H1 (cell line): Measurements from ENCODE around the gene UHMK1. TPM values are rescaled to one million over a fixed set of nuclear protein-coding genes. Genes with fewer than 3 reads are reported as not detected.

Experiments used
- CTCF ChIA-PET: fragments of 300-600 bp; sonication (Branson Sonifier 250); formaldehyde crosslinking; loops from one replicate; lab custom pipeline; 2021; ENCODE audit not compliant: partially characterized antibody; lab: Charles Lee
- POLR2A ChIA-PET: fragments of 300-600 bp; sonication (Branson Sonifier 250); formaldehyde crosslinking; loops from one replicate; lab custom pipeline; 2021; ENCODE audit warnings: inconsistent platforms; ENCODE audit not compliant: partially characterized antibody; lab: Charles Lee
- DNase-seq, 2 experiments: peaks; one replicate each; pipeline versions ENCODE4 v3.0.0 to v3.0.0-alpha.2; 2010 to 2022; ENCODE audit warnings: low spot score in 2 of 2, low read depth in 1 of 2, mixed read lengths in 1 of 2
- FAIRE-seq: peaks from 2 replicates; lab custom pipeline; 2011; peaks lifted over from hg19 to GRCh38; lab: Jason Lieb, UNC
- H2AFZ ChIP-seq: 2 replicates; pipeline ENCODE4 v1.8.1; 2012; ENCODE audit warnings: low read length, inconsistent platforms
- H2AK5ac ChIP-seq: 2 replicates; pipeline ENCODE4 v1.6.1; 2013; ENCODE audit warnings: low read depth, low read length
- H2BK120ac ChIP-seq: replicated peaks from 2 replicates; pipeline ENCODE3; 2013; ENCODE audit warnings: low read depth, low read length, inconsistent platforms
- H2BK12ac ChIP-seq: 2 replicates; pipeline ENCODE4 v1.6.1; 2013; ENCODE audit warnings: low read depth, low read length
- H2BK15ac ChIP-seq: 2 replicates; pipeline ENCODE4 v1.6.1; 2013; ENCODE audit warnings: low read length
- H2BK20ac ChIP-seq: 2 replicates; pipeline ENCODE4 v1.6.1; 2013; ENCODE audit warnings: low read length
- H2BK5ac ChIP-seq: 2 replicates; pipeline ENCODE4 v1.6.1; 2013; ENCODE audit warnings: low read depth, low read length
- H3K14ac ChIP-seq: 2 replicates; pipeline ENCODE4 v1.6.1; 2013; ENCODE audit warnings: inconsistent platforms; ENCODE audit not compliant: insufficient read length
- H3K18ac ChIP-seq: 2 replicates; pipeline ENCODE4 v1.6.1; 2013; ENCODE audit warnings: low read length; ENCODE audit errors: extremely low read depth
- H3K23ac ChIP-seq: 2 replicates; pipeline ENCODE4 v1.6.1; 2013; ENCODE audit warnings: inconsistent platforms; ENCODE audit not compliant: insufficient read length
- H3K23me2 ChIP-seq: 2 replicates; pipeline ENCODE4 v1.6.1; 2013; ENCODE audit warnings: low read depth, low read length
- H3K27ac ChIP-seq: 2 replicates; pipeline ENCODE4 v1.6.1; 2011; ENCODE audit warnings: low read depth, low read length, inconsistent platforms
- H3K27me3 ChIP-seq, 4 experiments: replicated peaks in 1 of 4; 1 replicate in 1 of 4; 2 replicates in 3 of 4; pipeline versions ENCODE4 v1.6.1 to v1.8.1; 2011 to 2013; ENCODE audit warnings: low read length in 3 of 4, mild to moderate bottlenecking in 3 of 4, inconsistent platforms in 2 of 4, mixed read lengths in 2 of 4, moderate library complexity in 1 of 4; ENCODE audit not compliant: control insufficient read depth in 3 of 4, insufficient read depth in 3 of 4; ENCODE audit errors: extremely low read depth in 1 of 4
- H3K36me3 ChIP-seq, 4 experiments: 2 replicates each; pipeline versions ENCODE4 v1.6.1 to v1.8.1; 2011 to 2013; ENCODE audit warnings: mild to moderate bottlenecking in 4 of 4, low read length in 3 of 4, moderate library complexity in 2 of 4, control low read depth in 1 of 4, inconsistent platforms in 1 of 4; ENCODE audit not compliant: insufficient read depth in 4 of 4, control insufficient read depth in 2 of 4
- H3K4ac ChIP-seq: replicated peaks from 2 replicates; pipeline ENCODE3; 2013; ENCODE audit warnings: low read length, low read depth, mixed read lengths, inconsistent platforms; ENCODE audit not compliant: insufficient read length
- H3K4me1 ChIP-seq, 4 experiments: replicated peaks in 1 of 4; 1 replicate in 1 of 4; 2 replicates in 3 of 4; pipeline versions ENCODE4 v1.6.1 to v1.8.1; 2011 to 2013; ENCODE audit warnings: low read length in 3 of 4, inconsistent platforms in 2 of 4, mixed read lengths in 1 of 4; ENCODE audit not compliant: insufficient read depth in 4 of 4, control insufficient read depth in 3 of 4
- H3K4me2 ChIP-seq, 2 experiments: 2 replicates each; pipeline versions ENCODE4 v1.6.1 to v1.8.1; 2011 to 2013; ENCODE audit warnings: low read depth in 2 of 2, low read length in 2 of 2, control low read depth in 1 of 2, inconsistent platforms in 1 of 2, mild to moderate bottlenecking in 1 of 2; ENCODE audit not compliant: insufficient read depth in 1 of 2
- H3K4me3 ChIP-seq, 4 experiments: fragments of 200-600, 300-600 bp in 1 of 4; sonication (generic), shearing (Covaris generic), sonication (Bioruptor Twin) in 1 of 4; 2 replicates each; pipeline versions ENCODE4 v1.5.1 to v1.8.1; 2011 to 2016; ENCODE audit warnings: low read length in 4 of 4, low read depth in 3 of 4, control low read depth in 2 of 4, inconsistent platforms in 2 of 4, mild to moderate bottlenecking in 2 of 4, mixed read lengths in 1 of 4, moderate library complexity in 1 of 4; ENCODE audit not compliant: insufficient read depth in 2 of 4; ENCODE audit errors: extremely low read depth in 1 of 4
- H3K56ac ChIP-seq: replicated peaks from 2 replicates; pipeline ENCODE3; 2013; ENCODE audit warnings: low read depth, mild to moderate bottlenecking, mixed read lengths, low read length, inconsistent platforms; ENCODE audit not compliant: insufficient read length
- H3K79me1 ChIP-seq: 2 replicates; pipeline ENCODE4 v1.6.1; 2013; ENCODE audit warnings: low read depth, low read length, control low read depth
- H3K79me2 ChIP-seq, 2 experiments: 2 replicates each; pipeline versions ENCODE4 v1.6.1 to v1.8.1; 2012 to 2013; ENCODE audit warnings: low read length in 2 of 2, mild to moderate bottlenecking in 2 of 2, inconsistent platforms in 1 of 2; ENCODE audit not compliant: insufficient read depth in 2 of 2, control insufficient read depth in 1 of 2
- H3K9ac ChIP-seq, 4 experiments: replicated peaks in 1 of 4; 1 replicate in 1 of 4; 2 replicates in 3 of 4; pipeline versions ENCODE4 v1.6.1 to v1.8.1; 2011 to 2013; ENCODE audit warnings: low read depth in 3 of 4, low read length in 3 of 4, control low read depth in 2 of 4, mild to moderate bottlenecking in 2 of 4, moderate library complexity in 2 of 4, inconsistent platforms in 1 of 4; ENCODE audit errors: extremely low read depth in 1 of 4
- H3K9me3 ChIP-seq, 2 experiments: 2 replicates each; pipeline versions ENCODE4 v1.6.1 to v1.8.1; 2012 to 2013; ENCODE audit warnings: mild to moderate bottlenecking in 2 of 2, moderate library complexity in 2 of 2, control low read depth in 1 of 2, inconsistent platforms in 1 of 2, low read depth in 1 of 2, low read length in 1 of 2, mixed read lengths in 1 of 2; ENCODE audit not compliant: insufficient read depth in 2 of 2
- H4K20me1 ChIP-seq, 2 experiments: replicated peaks in 1 of 2; 2 replicates each; pipeline versions ENCODE3 to v1.8.1; 2011 to 2013; ENCODE audit warnings: inconsistent platforms in 2 of 2, low read length in 2 of 2, mild to moderate bottlenecking in 1 of 2; ENCODE audit not compliant: insufficient read depth in 2 of 2, control insufficient read depth in 1 of 2
- H4K5ac ChIP-seq: 2 replicates; pipeline ENCODE4 v1.6.1; 2013; ENCODE audit warnings: low read length, low read depth, mixed read lengths, inconsistent platforms; ENCODE audit not compliant: insufficient read length
- H4K8ac ChIP-seq: 2 replicates; pipeline ENCODE4 v1.8.0; 2013; ENCODE audit warnings: mild to moderate bottlenecking, moderate library complexity, low read length, inconsistent platforms; ENCODE audit not compliant: insufficient read depth; ENCODE audit errors: extremely low read depth
- H4K91ac ChIP-seq: replicated peaks from 2 replicates; pipeline ENCODE3; 2013; ENCODE audit warnings: low read length, mixed read lengths, inconsistent platforms; ENCODE audit not compliant: insufficient read length
- CBX5 ChIP-seq: fragments of 300-800, 300-1000 bp; sonication (generic); IDR thresholded peaks from 2 replicates; pipeline ENCODE4 v1.7.1; 2016; ENCODE audit warnings: antibody characterized with exemption, low read length, low read depth
- KDM4A ChIP-seq: IDR thresholded peaks from one replicate; pipeline ENCODE4 v1.7.1; 2012; ENCODE audit warnings: low read depth, mild to moderate bottlenecking, moderate library complexity, low read length, inconsistent platforms; ENCODE audit not compliant: severe bottlenecking
- MAX ChIP-seq: IDR thresholded peaks from 2 replicates; pipeline ENCODE4 v1.6.1; 2012; ENCODE audit warnings: inconsistent platforms
- RAD21 ChIP-seq, 2 experiments: IDR thresholded peaks in 1 of 2; conservative IDR thresholded peaks in 1 of 2; 2 replicates each; pipeline ENCODE4 v1.6.1; 2011; ENCODE audit warnings: low read depth in 2 of 2, low read length in 2 of 2, improper control_type of control experiment in 1 of 2, inconsistent platforms in 1 of 2, mild to moderate bottlenecking in 1 of 2, moderate library complexity in 1 of 2
- SAP30 ChIP-seq: fragments of 300-600 bp; sonication (generic); IDR thresholded peaks from 2 replicates; pipeline ENCODE4 v1.7.1; 2012; ENCODE audit warnings: low read length, moderate library complexity, mild to moderate bottlenecking, inconsistent platforms; ENCODE audit not compliant: insufficient read depth, insufficient replicate concordance
- SIRT6 ChIP-seq: IDR thresholded peaks from one replicate; pipeline ENCODE4 v1.7.1; 2012; ENCODE audit warnings: low read length, inconsistent platforms
- SP1 ChIP-seq: IDR thresholded peaks from 2 replicates; pipeline ENCODE4 v1.6.1; 2011; ENCODE audit warnings: low read depth, low read length
- USF2 ChIP-seq: IDR thresholded peaks from 2 replicates; pipeline ENCODE4 v1.6.1; 2011; ENCODE audit warnings: low read length, improper control_type of control experiment
- WGBS, 2 experiments: shearing (Covaris generic) in 1 of 2; methylation state at CpG; one replicate each; pipeline versions ENCODE4 v1.1.6 to v1.1.7; 2013 to 2015; ENCODE audit warnings: low lambda C conversion rate in 2 of 2, mixed read lengths in 2 of 2, inconsistent platforms in 1 of 2, low coverage in 1 of 2, missing lambda C conversion rate in 1 of 2; ENCODE audit not compliant: insufficient replicate concordance in 2 of 2, insufficient coverage in 1 of 2, insufficient read length in 1 of 2; ENCODE audit errors: extremely low coverage in 1 of 2, missing lambda C conversion rate in 1 of 2; 5-methylcytosine and 5-hydroxymethylcytosine counted together
- polyA plus RNA-seq, 7 experiments: library from polyadenylated mRNA; depleted of rRNA in 3 of 7; stranded (reverse) in 5 of 7; unstranded in 2 of 7; fragments of >200 nt in 5 of 7; fragments of 200-250 nt in 2 of 7; gene quantifications; 1 replicate in 5 of 7; 2 replicates in 1 of 7; 4 replicates in 1 of 7; pipeline versions ENCODE4 v1.2.1 to v1.2.3, GENCODE V29; 2011 to 2013; ENCODE audit warnings: missing spikeins in 2 of 7, mixed read lengths in 2 of 7
- total RNA-seq: library from RNA; stranded (reverse); fragmentation: NEBNext Ultra II Directional; extraction: Animal tissue kit (Norgen Biotek cat#: 25700); gene quantifications from 2 replicates; pipeline ENCODE4 v1.2.1, GENCODE V29; 2021

UHMK1 gene
- total and polyA plus RNA-seq, 2 of the 8 experiments (the other 6 are each of a cell fraction or from before 2014, with no cell fraction given), result 4.6 to 16.1 TPM

DNA sequence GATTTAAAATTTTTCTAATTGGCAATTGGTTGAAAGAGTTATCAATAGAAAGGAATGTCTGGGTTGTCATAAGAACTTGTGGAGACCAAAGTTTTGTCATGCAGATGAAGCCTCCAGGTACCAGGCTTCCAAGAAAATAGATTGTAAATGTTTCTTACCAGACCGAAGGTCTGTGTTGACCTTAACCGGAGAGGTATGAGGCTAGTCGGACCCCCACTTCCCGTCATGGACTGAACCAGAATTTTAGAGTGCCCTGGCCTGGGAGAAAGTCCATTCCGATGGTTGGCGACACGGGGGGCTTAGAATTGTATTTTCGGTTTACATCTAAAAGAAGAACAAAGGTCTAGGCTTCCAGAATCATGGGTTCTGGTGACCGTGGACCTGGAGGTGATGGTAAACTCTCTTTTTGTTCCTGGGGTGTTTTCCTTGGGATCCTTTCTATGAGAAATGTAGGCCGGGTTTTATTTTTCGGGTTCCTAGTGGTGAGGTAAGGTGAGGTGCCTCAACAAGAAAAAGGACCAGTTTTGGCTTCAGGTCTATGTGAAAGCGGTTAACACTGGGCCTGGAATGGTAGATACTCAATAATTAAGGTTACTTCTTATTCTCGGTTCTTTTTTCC, 405 bp upstream of the UHMK1 start:
- peaks cover 5% of the 10 kb centered on the region; the same call in 1 of the 2 replicates for H3K23me2 ChIP-seq
- peak overlapping the region; percentile 54; the same call in 1 of the 2 replicates for H3K27ac ChIP-seq
- H2BK20ac ChIP-seq, result no peak overlapping the region
- no peak overlapping the region for H3K14ac ChIP-seq
- peak overlapping the region; percentile 97 for H4K5ac ChIP-seq
- H3K79me2 ChIP-seq, result peaks cover 3 to 33% of the 10 kb centered on the region in 2 experiments
- no peak overlapping the region for H2AK5ac ChIP-seq
- 0 out of 2 replicates have a peak overlapping the region, but pooled peaks have one; percentile 20 for H2BK5ac ChIP-seq
- no peak overlapping the region for H4K8ac ChIP-seq
- H3K4me3 ChIP-seq, result peak overlapping the region; percentile 81 to 98 (median 92)
- WGBS, 2 experiments, result 34% methylated on average over 13 of the region's 13 CpGs; no CpG with 5 or more reads in 1 of the 2 experiments
- H3K79me1 ChIP-seq, result no peaks in the 10 kb centered on the region
- H3K23ac ChIP-seq, result no peak overlapping the region
- H2BK12ac ChIP-seq, result no peak overlapping the region
- ChIA-PET POLR2A (no interaction called here), CTCF (no interaction called here)
- H3K4me1 ChIP-seq, result peaks cover 0 to 2% (median 0%) of the 10 kb centered on the region in 4 experiments; a peak in 3 of 7 replicates
- H3K18ac ChIP-seq, result peak overlapping the region; percentile 78
- H3K4me2 ChIP-seq, result peak overlapping the region; percentile 80 to 85
- peak overlapping the region in 1 of 4 experiments; percentile 56; a peak in 2 of 7 replicates for H3K9ac ChIP-seq
- no peak for DNase-seq
- no peak overlapping the region for H3K4ac ChIP-seq
- H2BK15ac ChIP-seq, result no peak overlapping the region
- peaks cover 2 to 20% (median 16%) of the 10 kb centered on the region in 4 experiments; a peak in 6 of 8 replicates for H3K36me3 ChIP-seq
- H2BK120ac ChIP-seq, result peak overlapping the region; percentile 1
- no peaks in the 10 kb centered on the region for H3K27me3 ChIP-seq
- no peaks in the 10 kb centered on the region for H3K9me3 ChIP-seq
- peak overlapping the region; percentile 97 for H2AFZ ChIP-seq
- peak overlapping the region; percentile 77 for H4K91ac ChIP-seq
- no peak for TF ChIP-seq USF2
- TF ChIP-seq KDM4A, result no peak
- no peak for TF ChIP-seq MAX
- TF ChIP-seq SP1, result no peak
- TF ChIP-seq SIRT6, result no peak
- no peak for TF ChIP-seq RAD21 (IDR thresholded peaks at IDR 0.05 in 1 of 2, conservative IDR thresholded peaks at IDR 0.05 in 1 of 2; ENCODE audit: low read depth in 2 of 2, low read length in 2 of 2)
- no peak for TF ChIP-seq SAP30
- no peak for TF ChIP-seq CBX5
- no peak for FAIRE-seq
- peaks cover 2% of the 10 kb centered on the region in 2 experiments for H4K20me1 ChIP-seq
- no peak overlapping the region for H3K56ac ChIP-seq
